ENCODE data around the gene RNF126.
"Not testable (repeated sequence)": the region's sequence is repeated elsewhere in the genome, so short reads cannot be mapped to it uniquely, and the experiment has no call there.

GRCh38 chr19:605061-605971 lies 57.7 kb downstream of the RNF126 start:
- not testable (repeated sequence) for TF ChIP-seq CTCF (IDR thresholded peaks at IDR 0.05; ENCODE audit: insufficient read depth, low read depth, low read length); EZH2 (IDR thresholded peaks at IDR 0.05; ENCODE audit: insufficient read depth, low read length)

Measured in astrocyte (in vitro differentiated cells and primary cell).